NCI-H2196 (cell line): ENCODE measurements around the gene C2CD2L.
"Not testable (repeated sequence)": the region's sequence is repeated elsewhere in the genome, so short reads cannot be mapped to it uniquely, and the experiment has no call there.

Experiments used
- DNase-seq: peaks from one replicate; lab custom pipeline; 2025; ENCODE audit not compliant: unreplicated experiment; lab: John Stamatoyannopoulos, UW

The C2CD2L gene

GRCh38 chr11:119092880-119093842 is 14.0 kb upstream of the C2CD2L start:
- peak; percentile 32 for DNase-seq

DNA sequence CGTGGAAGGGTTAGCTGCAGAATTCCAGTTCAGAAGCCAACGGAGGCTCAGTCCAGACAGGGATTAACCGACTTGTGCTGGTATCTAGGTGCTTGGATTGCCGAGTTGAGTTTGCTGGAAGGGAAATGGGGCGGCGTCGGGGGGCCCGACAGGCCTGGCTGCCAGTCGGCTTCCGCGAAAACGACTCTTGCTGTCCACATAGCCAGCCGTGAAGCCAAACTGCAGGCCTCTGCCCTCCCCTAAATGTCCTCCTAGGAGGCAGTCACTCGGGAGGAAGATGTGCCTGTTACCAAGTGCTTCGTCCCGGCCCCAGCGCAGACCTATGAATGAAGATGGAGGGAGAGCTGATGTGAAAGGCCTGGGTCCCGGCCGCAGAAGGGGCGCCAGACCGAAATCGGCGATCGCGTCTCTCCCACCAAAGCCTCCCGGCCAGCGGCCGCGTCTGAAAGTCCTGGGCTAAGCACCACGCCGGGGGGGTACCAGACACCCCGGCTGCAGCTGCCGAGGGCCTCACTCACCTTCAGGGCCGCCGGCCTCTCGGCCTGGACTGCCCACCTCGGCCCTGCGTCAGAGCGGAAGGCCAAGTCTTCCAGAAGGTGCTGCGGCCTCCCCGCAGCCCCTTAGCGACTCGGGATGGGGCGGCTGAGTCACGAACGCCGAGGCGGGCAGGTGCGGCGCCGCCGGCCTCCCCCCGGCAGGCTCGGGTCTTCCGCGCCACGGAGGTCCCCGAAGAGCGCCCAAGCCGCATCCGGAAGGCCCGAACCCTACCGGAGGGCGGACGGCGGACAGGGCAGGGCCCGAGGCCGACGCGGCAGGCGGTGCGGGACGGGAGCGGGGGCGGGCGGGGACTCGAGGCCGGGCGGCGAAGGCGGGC is 13.0 kb upstream of the C2CD2L start:
- no peak for DNase-seq

DNA sequence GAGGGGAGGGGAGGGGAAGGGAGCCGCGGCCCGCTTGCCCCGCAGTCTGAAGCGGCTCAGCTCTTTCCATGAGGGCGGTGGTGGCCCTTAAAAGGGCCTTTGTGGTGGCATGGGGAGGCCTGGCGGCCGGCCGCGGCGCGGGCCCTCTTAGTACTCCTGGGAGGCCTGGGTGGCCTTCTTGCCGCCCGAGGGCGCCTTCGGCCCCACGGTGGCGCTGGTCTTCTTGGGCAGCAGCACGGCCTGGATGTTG is 12.4 kb upstream of the C2CD2L start:
- no peak for DNase-seq

- peak; percentile 99 for DNase-seq
Measured at GRCh38 chr11:119095066-119095880, 11.9 kb upstream of the C2CD2L start.

- DNase-seq = no peak
Measured at GRCh38 chr11:119099711-119100110, 7.4 kb upstream of the C2CD2L start.

DNA sequence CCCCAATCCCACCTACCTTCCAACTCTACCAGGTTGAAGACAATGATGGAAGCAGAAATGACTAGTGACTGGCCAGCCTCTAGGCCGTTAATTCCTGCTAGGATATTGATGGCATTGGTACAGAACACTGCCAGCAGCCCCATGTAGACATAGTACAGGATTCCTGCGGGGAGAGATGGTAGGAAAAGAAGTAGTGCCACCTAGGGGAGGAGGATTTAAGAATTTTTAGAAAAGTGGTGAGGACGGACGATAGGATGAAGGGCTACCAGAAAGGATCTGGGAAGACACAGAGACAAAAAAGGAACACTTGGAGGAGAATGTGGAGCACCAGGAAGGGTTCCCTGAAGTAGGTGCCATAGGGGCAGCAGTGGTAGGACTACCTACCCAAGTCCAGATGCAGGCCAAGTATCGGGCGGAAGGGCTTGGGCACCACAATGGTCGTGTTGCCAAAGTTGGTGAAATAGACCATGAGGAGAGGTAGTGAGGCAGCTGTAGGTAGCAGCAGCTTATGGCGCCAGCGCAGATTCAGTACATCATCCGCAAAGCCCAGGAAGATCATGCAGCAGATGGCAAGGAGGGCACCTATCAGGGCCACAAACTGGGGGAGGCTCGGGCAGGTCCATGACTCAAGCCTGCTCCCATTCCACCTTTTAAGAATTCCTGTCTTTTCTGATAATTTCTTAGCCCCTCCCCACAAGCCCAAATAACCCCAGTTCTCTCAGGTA is 6.7 kb upstream of the C2CD2L start:
- DNase-seq = peak; percentile 30

DNA sequence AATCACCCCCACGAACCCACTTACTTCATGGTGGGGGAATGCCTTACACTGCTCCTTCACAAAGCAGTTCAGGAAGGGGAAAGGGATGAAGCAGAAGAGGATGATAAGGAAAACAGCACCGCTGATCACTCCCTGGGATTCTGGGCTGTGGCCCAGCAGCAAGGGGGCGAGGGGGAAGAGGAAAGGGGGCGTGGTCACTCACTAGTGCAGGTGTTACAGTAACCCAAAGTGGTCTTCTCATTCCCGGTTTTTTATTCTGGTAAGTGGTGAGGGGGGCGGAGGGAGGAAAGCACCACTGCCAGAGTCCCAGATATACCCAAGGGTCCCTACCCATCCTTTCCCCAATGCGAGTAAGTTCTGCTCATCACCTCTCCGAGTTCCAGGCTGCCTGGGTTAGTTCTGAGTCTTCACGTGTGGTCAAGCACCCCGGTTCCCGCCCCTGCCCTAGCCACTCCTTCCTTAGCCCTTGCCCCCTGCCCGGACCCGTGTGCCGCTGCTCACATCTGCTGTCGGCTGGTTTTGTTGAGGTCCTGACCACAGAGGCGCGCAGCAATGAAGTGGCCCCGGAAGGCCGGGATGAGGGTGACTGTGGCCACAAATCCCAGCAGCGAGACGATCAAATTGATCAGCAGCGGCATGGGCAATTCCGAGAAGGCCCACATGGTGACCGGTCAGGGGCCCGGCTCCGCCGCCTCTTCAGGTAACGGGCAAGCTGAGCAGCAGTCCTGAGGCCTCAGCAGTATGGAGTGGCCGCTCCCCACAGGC is 6.0 kb upstream of the C2CD2L start:
- no peak for DNase-seq

GRCh38 chr11:119101759-119102423 is 5.3 kb upstream of the C2CD2L start, which contains the start of gene DPAGT1:
DPAGT1 (minus strand) TSS chr11:119101853; CDS start chr11:119101655, 198 bp downstream.
- peak; percentile 95 for DNase-seq

DNA sequence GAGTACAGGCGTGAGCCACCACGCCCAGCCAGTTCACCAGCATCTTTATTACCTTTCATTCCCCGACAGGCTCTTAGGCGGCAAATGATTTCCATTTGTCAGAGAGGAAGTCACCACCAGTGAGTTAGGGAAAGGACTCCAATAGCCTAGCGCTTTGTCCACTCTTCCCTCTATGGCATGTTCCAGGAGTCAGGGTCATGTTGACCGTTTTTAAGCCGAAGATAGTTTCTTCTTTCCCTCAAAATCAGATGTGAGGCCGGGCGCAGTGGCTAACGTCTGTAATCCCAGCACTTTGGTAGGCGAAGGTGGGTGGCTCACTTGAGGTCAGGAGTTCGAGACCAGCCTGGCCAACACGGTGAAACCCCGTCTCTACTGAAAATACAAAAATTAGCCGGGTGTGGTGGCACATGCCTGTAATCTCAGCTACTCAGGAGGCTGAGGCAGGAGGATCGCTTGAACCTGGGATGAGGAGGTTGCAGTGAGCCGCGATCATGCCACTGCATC is 3.9 kb upstream of the C2CD2L start:
- not testable (repeated sequence) for DNase-seq

DNA sequence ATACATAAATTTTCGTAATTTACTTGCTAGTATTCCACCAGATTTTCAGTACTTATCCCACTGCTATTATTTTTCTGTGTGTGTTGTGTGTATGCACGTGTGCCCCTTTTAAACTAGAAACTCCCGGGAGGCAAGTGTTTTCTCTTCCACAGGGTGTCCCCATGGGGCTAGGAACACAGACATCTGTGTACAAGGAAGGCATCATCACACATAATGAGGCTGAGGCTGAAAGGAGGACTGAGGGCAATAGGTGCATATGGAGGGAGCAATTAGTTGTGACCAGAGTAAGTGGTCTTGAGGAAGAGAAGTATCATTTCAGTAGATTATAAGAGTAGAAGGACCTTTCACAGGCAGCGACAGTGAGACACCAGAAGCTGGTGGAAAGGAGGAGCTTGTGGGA is 3.4 kb upstream of the C2CD2L start:
- DNase-seq = no peak

DNA sequence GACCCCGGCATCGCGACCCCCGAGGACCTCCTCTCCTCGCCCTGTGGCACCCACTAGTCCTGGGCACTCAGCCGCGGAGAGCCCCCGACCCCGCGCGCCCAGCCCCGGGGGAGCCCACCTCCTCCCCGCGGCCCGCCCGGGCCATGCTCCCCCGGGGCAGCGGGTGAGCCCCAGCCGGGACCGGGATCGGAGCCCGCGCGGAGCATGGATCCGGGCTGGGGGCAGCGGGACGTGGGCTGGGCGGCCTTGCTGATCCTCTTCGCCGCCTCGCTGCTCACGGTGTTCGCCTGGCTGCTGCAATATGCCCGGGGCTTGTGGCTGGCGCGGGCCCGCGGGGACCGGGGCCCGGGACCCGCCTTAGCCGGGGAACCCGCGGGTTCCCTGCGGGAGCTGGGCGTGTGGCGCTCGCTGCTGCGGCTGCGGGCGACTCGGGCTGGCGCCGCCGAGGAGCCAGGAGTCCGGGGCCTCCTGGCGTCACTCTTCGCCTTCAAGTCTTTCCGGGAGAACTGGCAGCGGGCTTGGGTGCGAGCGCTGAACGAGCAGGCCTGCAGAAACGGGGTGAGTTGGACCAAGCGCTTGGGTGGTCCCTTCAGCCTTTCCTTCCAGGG is 498 bp downstream of the C2CD2L start:
- DNase-seq = no peak

GRCh38 chr11:119108146-119108856 is 1.2 kb downstream of the C2CD2L start:
- DNase-seq = peak; percentile 59

- DNase-seq = no peak
Measured at GRCh38 chr11:119108857-119109221, 1.7 kb downstream of the C2CD2L start.

GRCh38 chr11:119109843-119110242 is 2.7 kb downstream of the C2CD2L start:
- no peak for DNase-seq

GRCh38 chr11:119110439-119110838 is 3.3 kb downstream of the C2CD2L start:
- no peak for DNase-seq

GRCh38 chr11:119111361-119111925 is 4.3 kb downstream of the C2CD2L start:
- no peak for DNase-seq

GRCh38 chr11:119112314-119113020 is 5.3 kb downstream of the C2CD2L start:
- DNase-seq = no peak
